Naive thymus-derived CD8-positive, alpha-beta T cell (primary cell): ENCODE data around the gene CACNA1F. TPM values are rescaled to one million over a fixed set of nuclear protein-coding genes. Genes with fewer than 3 reads are reported as not detected.

ENCODE experiments used
- ATAC-seq, 2 donors: fragments of 150-1000 bp; cut with Tn5 transposase in 1 of 2; sonication (Bioruptor Pico), chemical (Tn5 transposase) in 1 of 2; 1 replicate in 1 of 2; 2 replicates in 1 of 2; pipeline ENCODE4 v1.10.0; 2021; ENCODE audit warnings: mild to moderate bottlenecking in 2 of 2, moderate library complexity in 2 of 2
- POLR2A ChIA-PET: fragments of 350-600 bp; sonication (Branson Sonifier 250); formaldehyde crosslinking; loops from one replicate; lab custom pipeline; 2021; ENCODE audit warnings: antibody characterized with exemption; lab: Charles Lee
- DNase-seq, 10 donors: peaks; one replicate each; pipeline versions ENCODE4 v3.0.0 to v3.0.0-alpha.2; 2020 to 2022
- H3K27ac Mint-ChIP-seq, 10 donors: one replicate each; pipeline ENCODE4 v1.8.0; 2020 to 2022; ENCODE audit warnings: mild to moderate bottlenecking in 10 of 10, mixed read lengths in 10 of 10, moderate library complexity in 4 of 10, inconsistent platforms in 1 of 10
- H3K27me3 Mint-ChIP-seq, 5 donors: one replicate each; pipeline ENCODE4 v1.8.0; 2021 to 2022; ENCODE audit warnings: mixed read lengths in 5 of 5
- H3K36me3 Mint-ChIP-seq, 3 donors: one replicate each; pipeline ENCODE4 v1.8.0; 2020 to 2022; ENCODE audit warnings: mixed read lengths in 3 of 3, mild to moderate bottlenecking in 2 of 3, inconsistent platforms in 1 of 3
- H3K4me1 Mint-ChIP-seq, 4 donors: one replicate each; pipeline ENCODE4 v1.8.0; 2021 to 2022; ENCODE audit warnings: mixed read lengths in 4 of 4
- H3K4me3 Mint-ChIP-seq, 10 donors: one replicate each; pipeline ENCODE4 v1.8.0; 2020 to 2022; ENCODE audit warnings: mild to moderate bottlenecking in 10 of 10, mixed read lengths in 10 of 10, moderate library complexity in 6 of 10, inconsistent platforms in 1 of 10
- H3K9me3 Mint-ChIP-seq, 9 donors: one replicate each; pipeline ENCODE4 v1.8.0; 2020 to 2022; ENCODE audit warnings: mixed read lengths in 9 of 9, mild to moderate bottlenecking in 3 of 9, inconsistent platforms in 1 of 9, moderate library complexity in 1 of 9
- polyA plus RNA-seq, 3 donors: library from polyadenylated mRNA; unstranded; fragments of 300-500 nt; fragmentation: Illumina TruSeq; gene quantifications; one replicate each; pipeline ENCODE4 v1.2.3, GENCODE V29; 2021
- total RNA-seq, 8 experiments: library from RNA in 2 of 8; stranded (reverse) in 2 of 8; gene quantifications; one replicate each; pipeline ENCODE4 v1.2.3 and lab custom pipeline; 2021 to 2026

Gene CACNA1F
- total RNA-seq = 1 to 10 TPM; 3.6 to 3.8 TPM
- polyA plus RNA-seq = under 1 TPM in 1 of 3 donors, not detected in 2; 0.02 TPM
- total RNA-seq (lab: John Stamatoyannopoulos, UW) = 0.25 to 4.8 (median 3.9) reads per million in 6 experiments

DNA sequence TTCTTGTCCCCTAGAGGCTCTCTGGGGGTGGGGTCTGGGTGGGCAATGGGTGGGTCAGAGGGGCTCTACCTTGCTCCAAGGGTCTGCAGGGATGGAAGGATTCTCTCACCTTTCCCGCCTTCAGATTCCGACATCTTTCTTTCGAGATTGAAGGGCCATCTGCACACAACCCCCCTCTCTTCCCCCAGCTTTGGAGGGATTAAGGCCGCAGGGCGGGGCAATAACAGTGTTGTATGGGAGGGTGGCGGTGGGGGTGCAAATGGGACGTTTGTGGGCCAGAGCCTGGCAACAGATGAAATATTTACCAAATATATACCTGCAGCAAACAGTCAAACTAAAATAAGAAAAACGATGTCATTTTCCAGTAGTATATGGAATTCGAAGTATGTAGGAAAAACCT is at the start of gene CACNA1F:
Gene CACNA1F, minus strand, starts transcription at position 165 of the 400 bp plus-strand sequence. Its CDS starts 31 bp downstream, at position 134.
- DNase-seq (no peak), ATAC-seq (no peak)
- POLR2A ChIA-PET = no interaction called here
- Mint-ChIP-seq H3K4me1 (peaks cover 14 to 38% (median 34%) of the 10 kb centered on the region in 4 donors), H3K27me3 (no peaks in the 10 kb centered on the region), H3K4me3 (peak within 1 kb of the TSS in 2 of 10 donors; percentile 24 to 26), H3K9me3 (no peaks in the 10 kb centered on the region), H3K27ac (peak within 1 kb of the TSS in 7 of 10 donors; percentile 31 to 75 (median 54)), H3K36me3 (no peaks in the 10 kb centered on the region)

DNA sequence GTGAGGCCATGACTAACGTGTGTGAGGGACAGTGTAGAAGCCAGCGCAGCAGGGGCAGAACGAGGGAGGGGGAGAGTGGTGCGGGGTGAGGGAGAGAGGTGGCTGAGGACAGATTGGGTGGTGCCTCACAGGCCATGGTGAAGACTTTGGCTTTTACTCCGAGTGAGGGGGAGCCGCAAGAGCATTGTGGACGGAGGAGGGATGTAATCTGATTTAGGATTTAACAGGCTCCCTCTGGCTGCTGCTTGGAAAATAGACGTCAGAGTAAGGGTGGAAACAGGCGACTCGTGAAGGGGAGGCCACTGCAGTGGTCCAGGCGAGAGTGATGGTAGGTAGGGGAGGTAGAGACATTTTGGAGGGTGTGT is 49.5 kb upstream of the CACNA1F start:
- peaks cover 23 to 46% (median 40%) of the 10 kb centered on the region in 4 donors for H3K4me1 Mint-ChIP-seq

DNA sequence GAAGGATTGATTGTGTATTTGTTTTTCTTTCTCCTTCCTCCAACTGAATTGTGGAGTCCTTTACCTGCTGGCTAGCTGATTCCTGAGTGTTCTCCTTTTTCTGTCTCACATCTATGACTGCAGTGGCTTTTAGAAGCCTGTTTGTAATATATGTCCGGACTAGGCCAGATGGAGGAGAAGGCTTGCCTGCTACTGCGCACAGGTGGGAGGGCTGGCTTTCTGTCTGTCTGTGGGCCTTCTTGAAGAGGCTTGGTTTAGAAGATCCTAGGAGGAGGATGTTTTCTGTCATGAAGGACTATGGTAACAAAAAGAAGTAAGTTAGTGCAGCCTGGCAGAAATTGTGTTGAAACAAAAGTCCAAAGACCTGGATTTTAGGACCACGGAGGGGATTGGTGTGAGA is 44.9 kb upstream of the CACNA1F start:
- POLR2A ChIA-PET = interaction anchor here (1.2 kb wide), 2 partner anchors 8 to 9 kb away, joined by 3 to 5 read pairs; partner anchors contain the start of gene PPP1R3F
- H3K27ac Mint-ChIP-seq = peak overlapping the region; percentile 41 to 93 (median 87)
- DNase-seq (no peak), ATAC-seq (no peak)
- peaks cover 0 to 5% (median 1%) of the 10 kb centered on the region in 3 donors for H3K36me3 Mint-ChIP-seq
- H3K27me3 Mint-ChIP-seq = no peaks in the 10 kb centered on the region
- peaks cover 38 to 83% (median 77%) of the 10 kb centered on the region in 4 donors for H3K4me1 Mint-ChIP-seq
- peak overlapping the region; percentile 30 to 82 (median 65) for H3K4me3 Mint-ChIP-seq
- H3K9me3 Mint-ChIP-seq = peaks cover 0 to 2% (median 0%) of the 10 kb centered on the region in 9 donors

More for the DNA sequence above, 49.5 kb upstream of the CACNA1F start:
- DNase-seq (no peak), ATAC-seq (no peak)
- H3K27me3 Mint-ChIP-seq = no peaks in the 10 kb centered on the region
- peak overlapping the region in 5 of 10 donors; percentile 33 to 84 (median 43) for H3K27ac Mint-ChIP-seq
- peaks cover 0 to 10% (median 2%) of the 10 kb centered on the region in 3 donors for H3K36me3 Mint-ChIP-seq
- no peaks in the 10 kb centered on the region for H3K9me3 Mint-ChIP-seq
- POLR2A ChIA-PET = interaction anchor here (1.4 kb wide), 1 partner anchor 12 kb away, joined by 6 read pairs; no protein-coding TSS in a partner anchor
- H3K4me3 Mint-ChIP-seq = peak overlapping the region in 2 of 10 donors; percentile 33 to 43

DNA sequence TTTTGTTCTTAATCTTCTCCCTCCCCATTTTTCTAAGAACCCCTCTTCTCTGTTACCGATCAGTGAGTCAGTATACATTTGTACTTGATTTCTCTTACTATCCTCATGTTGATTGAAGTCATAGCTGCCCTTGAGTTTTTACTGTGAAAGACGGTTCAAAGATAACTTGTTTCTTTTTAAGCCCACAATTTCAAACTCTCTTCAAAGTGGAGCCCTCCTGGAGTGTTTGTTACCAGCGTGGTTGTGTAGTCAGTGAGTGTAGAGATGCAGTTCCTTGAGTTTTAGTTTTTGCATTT is 44.3 kb upstream of the CACNA1F start:
- Mint-ChIP-seq H3K36me3 (peaks cover 0 to 4% (median 1%) of the 10 kb centered on the region in 3 donors), H3K9me3 (peaks cover 0 to 2% (median 0%) of the 10 kb centered on the region in 9 donors), H3K27ac (peak overlapping the region; percentile 41 to 93 (median 87)), H3K27me3 (no peaks in the 10 kb centered on the region), H3K4me3 (peak overlapping the region; percentile 30 to 82 (median 65)), H3K4me1 (peaks cover 38 to 82% (median 80%) of the 10 kb centered on the region in 4 donors)
- DNase-seq = peak in 2 of 10 donors; percentile 27 to 30
- POLR2A ChIA-PET = interaction anchor here (0.7 to 1.2 kb wide), 3 partner anchors 8 to 88 kb away, joined by 3 to 5 read pairs (median 3); partner anchors contain the start of gene PPP1R3F
- no peak for ATAC-seq

DNA sequence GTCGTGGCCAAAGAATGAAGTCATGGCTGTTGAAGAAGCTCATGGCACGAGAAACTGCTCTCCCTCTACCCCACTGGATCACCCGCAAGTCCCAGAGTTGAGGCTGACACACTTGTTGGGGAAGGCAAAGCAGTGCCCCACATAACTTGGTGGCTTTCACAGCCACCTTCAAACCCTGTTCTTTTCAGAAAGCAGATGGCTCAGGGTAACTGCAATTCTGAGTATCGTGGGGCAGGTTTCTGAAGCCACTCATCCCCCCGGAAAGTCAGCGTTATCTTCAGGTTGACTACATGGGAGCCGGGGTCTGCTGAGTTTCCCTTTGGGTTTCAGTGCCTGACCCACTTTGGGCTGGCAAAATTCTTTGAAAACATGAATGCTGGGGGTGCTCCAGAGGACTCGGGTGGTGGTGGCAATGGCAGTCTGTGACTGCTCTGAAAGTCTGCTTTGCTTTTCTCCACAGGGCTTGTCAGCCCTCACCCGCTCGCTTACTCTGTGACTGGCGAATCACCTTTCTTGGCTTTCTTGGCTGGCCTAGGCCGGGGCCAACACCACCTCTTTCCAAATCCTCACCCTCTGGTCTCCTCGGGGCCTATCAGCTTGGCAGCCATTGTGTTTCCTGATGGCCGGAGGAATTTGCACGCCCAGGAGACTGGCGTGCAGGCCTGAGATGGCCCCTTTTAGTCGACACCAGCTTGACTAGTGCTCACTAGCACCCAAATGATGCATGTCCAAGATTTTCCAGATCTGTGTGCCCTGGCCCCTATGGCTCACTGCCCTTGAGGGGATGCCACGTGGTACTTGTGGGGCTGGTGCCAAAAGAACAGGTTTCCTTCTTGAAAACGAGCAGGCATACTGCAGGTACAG is 43.8 kb upstream of the CACNA1F start:
- ATAC-seq (no peak), DNase-seq (no peak)
- H3K27me3 Mint-ChIP-seq = no peaks in the 10 kb centered on the region
- POLR2A ChIA-PET = interaction anchor here (0.7 to 1.6 kb wide), 3 partner anchors 7 to 88 kb away, joined by 3 to 5 read pairs (median 5); partner anchors contain the start of gene PPP1R3F
- peak overlapping the region; percentile 41 to 93 (median 87) for H3K27ac Mint-ChIP-seq
- H3K9me3 Mint-ChIP-seq = peaks cover 0 to 2% (median 0%) of the 10 kb centered on the region in 9 donors
- H3K4me3 Mint-ChIP-seq = peak overlapping the region in 9 of 10 donors; percentile 38 to 82 (median 67)
- peaks cover 0 to 1% (median under 1%) of the 10 kb centered on the region in 3 donors for H3K36me3 Mint-ChIP-seq
- peaks cover 34 to 84% (median 78%) of the 10 kb centered on the region in 4 donors for H3K4me1 Mint-ChIP-seq

DNA sequence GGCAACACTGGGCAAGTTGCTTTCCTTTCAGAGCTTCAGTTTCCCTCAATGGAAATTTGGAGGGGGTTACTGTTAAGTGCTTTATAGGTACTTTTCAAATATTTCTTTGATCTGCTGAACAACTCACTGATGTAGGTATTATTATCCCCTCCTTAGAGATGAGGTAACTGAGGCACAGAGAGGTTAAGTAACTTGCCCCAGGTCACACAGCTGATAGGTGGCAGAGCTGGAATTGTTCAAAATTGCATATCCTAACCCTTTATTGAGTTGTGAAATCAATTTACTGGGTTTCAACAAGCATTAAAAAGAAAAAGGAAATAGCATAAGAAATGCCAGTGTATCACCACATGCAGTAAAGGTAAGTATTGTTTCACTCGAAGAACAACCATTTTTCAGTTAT is 43.1 kb upstream of the CACNA1F start:
- Mint-ChIP-seq H3K27ac (peak overlapping the region in 4 of 10 donors; percentile 43 to 92 (median 76)), H3K4me3 (peak overlapping the region in 5 of 10 donors; percentile 38 to 67 (median 46)), H3K4me1 (peaks cover 34 to 91% (median 80%) of the 10 kb centered on the region in 4 donors), H3K27me3 (no peaks in the 10 kb centered on the region), H3K36me3 (peaks cover 0 to 1% (median 0%) of the 10 kb centered on the region in 3 donors), H3K9me3 (peaks cover 0 to 2% (median 0%) of the 10 kb centered on the region in 9 donors)
- no peak for DNase-seq
- ATAC-seq = no peak
- POLR2A ChIA-PET = interaction anchor here (1.1 to 1.6 kb wide), 2 partner anchors 10 to 33 kb away, joined by 4 to 5 read pairs; no protein-coding TSS in a partner anchor

DNA sequence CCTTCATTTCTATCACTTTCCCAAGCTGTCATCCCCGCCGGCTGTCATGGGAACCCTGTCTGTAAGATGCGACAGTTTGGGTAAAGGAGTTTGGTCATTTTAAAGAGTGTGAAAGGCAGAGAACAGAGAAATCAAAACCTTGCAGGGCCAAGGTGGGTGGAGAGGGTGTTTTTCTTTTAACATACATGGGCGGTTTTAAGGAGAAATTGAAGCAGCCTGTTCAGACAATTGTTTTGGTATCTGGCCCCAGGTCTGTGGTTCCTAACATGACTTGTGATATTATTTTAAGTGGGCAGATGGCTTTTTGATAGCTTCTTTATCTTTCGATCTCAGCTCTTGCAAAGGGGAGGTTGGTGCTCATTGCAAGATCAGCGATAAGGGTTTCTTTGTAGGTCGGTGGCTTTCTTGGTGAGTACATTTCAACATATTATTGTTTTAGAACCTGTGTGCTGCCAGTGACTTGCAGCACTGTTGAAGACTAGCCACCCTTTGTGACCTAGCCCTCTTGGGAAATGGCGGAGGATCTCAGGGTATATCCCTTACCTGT is 40.1 kb upstream of the CACNA1F start:
- POLR2A ChIA-PET = interaction anchor here (0.7 to 2.7 kb wide), 10 partner anchors 9 to 231 kb away, joined by 3 to 22 read pairs (median 4); partner anchors contain the start of genes CCDC22 and FOXP3
- peak in 8 of 10 donors; percentile 30 to 78 (median 51) for DNase-seq
- H3K4me1 Mint-ChIP-seq = peaks cover 30 to 82% (median 73%) of the 10 kb centered on the region in 4 donors
- peaks cover 0 to 2% (median 0%) of the 10 kb centered on the region in 9 donors for H3K9me3 Mint-ChIP-seq
- peak overlapping the region; percentile 4 to 92 (median 88) for H3K27ac Mint-ChIP-seq
- H3K4me3 Mint-ChIP-seq = peak overlapping the region; percentile 71 to 91 (median 78)
- no peaks in the 10 kb centered on the region for H3K27me3 Mint-ChIP-seq
- peak; percentile 3 to 9 for ATAC-seq
- peaks cover 0 to 1% (median 0%) of the 10 kb centered on the region in 3 donors for H3K36me3 Mint-ChIP-seq

DNA sequence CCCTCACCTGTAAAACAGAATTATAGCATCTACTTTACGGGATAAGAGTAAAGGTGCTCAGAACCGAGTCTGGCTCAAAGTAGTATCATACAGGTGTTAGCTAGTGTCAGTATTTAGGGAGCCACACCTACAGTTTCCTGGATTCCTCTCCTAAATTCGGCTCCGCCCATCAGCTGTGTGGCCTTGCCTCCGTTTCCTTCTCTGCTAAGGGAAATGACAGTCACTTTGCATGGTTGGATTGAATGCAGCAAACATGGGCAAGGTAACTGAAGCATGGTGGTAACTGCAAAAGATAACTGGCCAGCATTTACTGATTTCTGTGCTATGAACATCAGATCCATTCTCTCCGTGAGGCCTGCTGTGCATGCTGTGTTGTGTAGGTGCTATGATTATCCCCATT is 39.3 kb upstream of the CACNA1F start:
- H3K4me3 Mint-ChIP-seq = peak overlapping the region; percentile 71 to 91 (median 78)

DNA sequence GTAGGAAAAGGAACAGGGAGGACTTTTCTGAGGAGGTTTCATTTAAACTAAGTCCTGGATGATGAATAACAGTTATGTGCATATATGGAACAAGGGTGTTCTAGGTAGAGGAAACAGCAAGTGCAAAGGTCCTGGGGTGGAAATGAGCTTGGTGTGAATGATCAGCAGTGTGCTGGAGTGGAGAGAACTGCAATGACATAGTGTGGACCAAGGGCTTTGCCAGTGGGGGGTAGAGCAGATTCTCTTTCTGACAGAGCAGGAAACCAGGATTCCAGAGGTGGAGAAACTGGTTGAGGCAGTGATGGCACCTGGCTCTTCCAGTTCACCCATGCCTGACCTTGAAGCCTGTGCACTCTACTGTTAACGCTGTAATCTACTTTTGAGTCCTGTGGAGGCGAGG is 38.2 kb upstream of the CACNA1F start:
- peak overlapping the region; percentile 71 to 91 (median 78) for H3K4me3 Mint-ChIP-seq
- DNase-seq = no peak
- POLR2A ChIA-PET = interaction anchor here (0.7 to 2.7 kb wide), 3 partner anchors 10 to 313 kb away, joined by 3 to 7 read pairs (median 6); no protein-coding TSS in a partner anchor

More for the DNA sequence above, 39.3 kb upstream of the CACNA1F start:
- Mint-ChIP-seq H3K9me3 (peaks cover 0 to 2% (median 0%) of the 10 kb centered on the region in 9 donors), H3K27ac (peak overlapping the region; percentile 40 to 92 (median 88)), H3K4me1 (peaks cover 24 to 76% (median 70%) of the 10 kb centered on the region in 4 donors), H3K36me3 (peaks cover 0 to 1% (median 0%) of the 10 kb centered on the region in 3 donors), H3K27me3 (no peaks in the 10 kb centered on the region)
- DNase-seq = peak in 3 of 10 donors; percentile 10 to 35 (median 23)
- POLR2A ChIA-PET = interaction anchor here (0.6 to 2.7 kb wide), 10 partner anchors 8 to 524 kb away, joined by 3 to 22 read pairs (median 4); partner anchors contain the start of genes CCDC22 and FOXP3
- ATAC-seq = no peak

DNA sequence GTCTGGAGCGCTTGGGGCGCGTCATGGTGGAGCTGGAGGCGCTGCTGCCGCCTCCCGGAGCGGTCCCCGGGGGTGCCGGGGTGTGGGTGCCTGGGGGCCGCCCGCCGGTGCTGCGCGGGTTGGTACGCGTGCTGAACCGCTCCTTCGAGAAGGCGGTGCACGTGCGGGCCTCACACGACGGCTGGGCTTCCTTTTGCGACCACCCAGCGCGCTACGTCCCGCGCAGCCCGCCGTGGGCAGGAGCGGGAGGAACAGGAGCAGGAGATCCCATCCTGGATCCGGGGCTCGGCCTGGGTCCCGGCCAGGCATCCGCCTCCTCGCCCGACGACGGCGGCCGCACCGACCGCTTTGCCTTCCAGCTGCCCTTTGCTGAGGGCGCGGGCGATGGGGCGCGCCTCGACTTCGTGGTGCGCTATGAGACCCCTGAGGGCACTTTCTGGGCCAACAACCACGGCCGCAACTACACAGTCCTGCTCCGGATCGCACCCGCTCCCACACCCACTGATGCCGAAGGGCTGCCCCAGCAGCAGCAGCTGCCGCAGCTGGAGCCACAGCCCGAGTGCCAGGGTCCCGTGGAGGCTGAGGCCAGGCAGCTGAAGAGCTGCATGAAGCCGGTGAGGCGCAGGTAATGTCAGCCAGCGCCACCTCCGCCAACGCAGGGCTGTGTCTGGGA is 37.2 kb upstream of the CACNA1F start:
- POLR2A ChIA-PET = interaction anchor here (1.4 to 3.7 kb wide), 9 partner anchors 7 to 115 kb away, joined by 5 to 36 read pairs (median 9); partner anchors contain the start of gene CCDC22
- ATAC-seq = no peak
- peak in 3 of 10 donors; percentile 2 to 29 (median 11) for DNase-seq
- no peaks in the 10 kb centered on the region for H3K27me3 Mint-ChIP-seq
- H3K4me3 Mint-ChIP-seq = peak overlapping the region; percentile 71 to 91 (median 80)
- H3K27ac Mint-ChIP-seq = peak overlapping the region in 9 of 10 donors; percentile 23 to 96 (median 84)
- peaks cover 0 to 2% (median 0%) of the 10 kb centered on the region in 9 donors for H3K9me3 Mint-ChIP-seq
- H3K36me3 Mint-ChIP-seq = peaks cover 0 to 1% (median 0%) of the 10 kb centered on the region in 3 donors
- H3K4me1 Mint-ChIP-seq = peaks cover 17 to 61% (median 54%) of the 10 kb centered on the region in 4 donors

More for the DNA sequence above, 38.2 kb upstream of the CACNA1F start:
- Mint-ChIP-seq H3K27me3 (no peaks in the 10 kb centered on the region), H3K27ac (peak overlapping the region; percentile 40 to 96 (median 86)), H3K36me3 (peaks cover 0 to 1% (median 0%) of the 10 kb centered on the region in 3 donors), H3K4me1 (peaks cover 19 to 67% (median 63%) of the 10 kb centered on the region in 4 donors), H3K9me3 (peaks cover 0 to 2% (median 0%) of the 10 kb centered on the region in 9 donors)
- ATAC-seq = no peak

DNA sequence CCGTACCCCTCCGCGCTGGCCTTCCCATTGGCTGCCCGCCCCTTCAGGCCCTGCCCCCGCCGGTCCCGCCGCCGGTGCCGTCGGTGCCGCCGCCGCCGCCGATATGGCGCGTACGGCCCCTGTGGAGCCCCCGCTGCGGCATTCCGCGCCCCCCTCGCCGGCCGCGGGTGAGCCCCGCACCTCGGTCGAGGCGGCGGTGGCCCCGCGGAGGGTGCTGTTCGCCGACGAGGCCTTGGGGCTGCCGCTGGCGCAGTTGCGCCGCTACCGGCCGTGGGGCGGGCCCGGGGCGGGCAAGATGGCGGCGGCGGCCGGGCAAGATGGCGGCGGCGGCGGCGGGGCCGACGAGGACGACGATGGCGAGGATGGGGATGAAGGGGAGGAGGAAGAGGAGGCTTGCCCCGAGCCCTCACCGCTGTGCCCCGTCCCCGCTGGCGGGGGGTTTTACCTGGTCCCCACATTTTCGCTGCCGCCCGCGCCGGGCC is 36.7 kb upstream of the CACNA1F start, which contains the start of gene PPP1R3F:
Gene PPP1R3F, plus strand, starts transcription at position 27 of the 482 bp plus-strand sequence. Its CDS starts 77 bp downstream, at position 104.
- peak; percentile 8 to 12 for ATAC-seq

More for the DNA sequence above, 36.7 kb upstream of the CACNA1F start, which contains the start of gene PPP1R3F:
- Mint-ChIP-seq H3K4me1 (peaks cover 11 to 55% (median 48%) of the 10 kb centered on the region in 4 donors), H3K27me3 (no peaks in the 10 kb centered on the region), H3K27ac (peak within 1 kb of the TSS; percentile 99 to 100 (median 100)), H3K36me3 (peaks cover 0 to under 1% (median 0%) of the 10 kb centered on the region in 3 donors), H3K9me3 (no peaks in the 10 kb centered on the region), H3K4me3 (peak within 1 kb of the TSS; percentile 85 to 99 (median 98))
- POLR2A ChIA-PET = interaction anchor here (0.6 to 3.7 kb wide), 12 partner anchors 8 to 403 kb away, joined by 3 to 36 read pairs (median 6); partner anchors contain the start of gene CCDC22
- DNase-seq = peak in 1 of 10 donors; percentile 76
